Ovary (tissue), 3 donors: ENCODE results near the gene CDC42BPA.

Source experiments
- CTCF ChIP-seq, 3 donors: fragments of 450-650 bp in 2 of 3; fragments of 200-600 bp in 1 of 3; IDR thresholded peaks; one replicate each; pipeline versions ENCODE4 v1.5.1 to v1.8.0; 2016 to 2022; ENCODE audit warnings: antibody characterized with exemption in 3 of 3, mild to moderate bottlenecking in 1 of 3
- EP300 ChIP-seq: sonication (generic); formaldehyde crosslinking; IDR thresholded peaks from one replicate; pipeline ENCODE4 v1.6.1; 2017; ENCODE audit warnings: antibody characterized with exemption
- POLR2A ChIP-seq: fragments of 450-650 bp; IDR thresholded peaks from one replicate; pipeline ENCODE4 v1.6.1; 2017; ENCODE audit warnings: antibody characterized with exemption, mild to moderate bottlenecking, moderate library complexity
- donor health status: DM: no; HTN: no; CAD: no.

GRCh38 chr1:227136210-227136820 is 182.0 kb downstream of the CDC42BPA start:
- TF ChIP-seq CTCF (IDR thresholded peaks at IDR 0.05) (no peak), POLR2A (no peak), EP300 (no peak)
